Measurements from ENCODE around the gene TLK1.

TLK1 gene

GRCh38 chr2:171191021-171191420 lies 30.3 kb upstream of the TLK1 start:
- Histone ChIP-seq H3K4me1 (ENCODE audit: control insufficient read depth in 1 of 2, insufficient read depth in 2 of 2, low read length in 2 of 2) (no peaks in the 10 kb centered on the region), H3K79me1 (ENCODE audit: low read length) (no peaks in the 10 kb centered on the region), H3K4me2 (ENCODE audit: low read length) (no peak overlapping the region), H3K4ac (ENCODE audit: low read depth, low read length) (no peak overlapping the region), H2AFZ (ENCODE audit: insufficient read depth, low read length, poor library complexity) (no peak overlapping the region), H4K91ac (ENCODE audit: low read depth, low read length) (no peak overlapping the region), H3K18ac (ENCODE audit: low read length) (no peak overlapping the region), H3K23ac (ENCODE audit: low read length) (no peak overlapping the region), H3K27ac (ENCODE audit: low read depth, low read length) (no peak overlapping the region), H3K4me3 (ENCODE audit: low read depth, low read length) (no peak overlapping the region), H3K79me2 (ENCODE audit: control insufficient read depth, insufficient read depth, low read length, poor library complexity) (no peaks in the 10 kb centered on the region), H3K9ac (ENCODE audit: low read length) (no peak overlapping the region), H2BK12ac (ENCODE audit: low read length) (no peak overlapping the region), H2BK120ac (ENCODE audit: insufficient read depth, low read length, poor library complexity) (no peak overlapping the region), H3K9me3 (ENCODE audit: insufficient read depth, low read depth, low read length) (peaks cover 2% of the 10 kb centered on the region), H3K27me3 (ENCODE audit: insufficient read depth, low read length) (no peaks in the 10 kb centered on the region), H3K14ac (ENCODE audit: low read length) (no peak overlapping the region), H3K36me3 (ENCODE audit: control insufficient read depth in 1 of 2, insufficient read depth in 2 of 2, low read length in 2 of 2) (peaks cover 0 to 1% of the 10 kb centered on the region in 2 experiments), H2AK5ac (ENCODE audit: low read length) (no peak overlapping the region), H4K8ac (ENCODE audit: low read depth, low read length) (no peak overlapping the region), H2BK5ac (ENCODE audit: low read depth, low read length, poor library complexity) (no peak overlapping the region), H4K12ac (ENCODE audit: low read depth, low read length) (no peak overlapping the region)
- DNase-seq: no peak
- no CpG with 5 or more reads among the region's 4 CpGs for WGBS (ENCODE audit: extremely low coverage, insufficient coverage, insufficient read length)

DNA sequence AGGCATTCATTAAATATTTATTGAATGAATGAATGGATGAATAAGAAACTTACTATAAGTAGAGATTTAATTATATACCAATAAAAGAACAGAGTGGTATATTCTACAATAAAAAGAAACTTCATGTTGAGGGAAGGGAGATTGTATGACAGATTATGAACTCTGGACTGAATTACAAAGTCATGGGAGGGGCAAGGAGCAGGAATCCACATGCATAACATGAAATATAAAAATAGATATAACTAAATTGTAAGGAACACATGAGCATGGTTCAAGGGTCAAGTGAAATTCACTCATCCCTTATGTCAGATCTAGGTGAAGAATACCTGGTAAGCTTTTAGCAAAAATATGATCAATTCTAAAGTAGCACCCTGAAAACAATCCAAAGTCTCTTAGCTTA lies 27.1 kb upstream of the TLK1 start:
- Histone ChIP-seq H2BK5ac (ENCODE audit: low read depth, low read length, poor library complexity) (no peak overlapping the region), H4K8ac (ENCODE audit: low read depth, low read length) (no peak overlapping the region), H3K79me1 (ENCODE audit: low read length) (no peaks in the 10 kb centered on the region), H3K4ac (ENCODE audit: low read depth, low read length) (no peak overlapping the region), H2BK12ac (ENCODE audit: low read length) (no peak overlapping the region), H3K4me2 (ENCODE audit: low read length) (no peak overlapping the region), H3K14ac (ENCODE audit: low read length) (no peak overlapping the region), H4K12ac (ENCODE audit: low read depth, low read length) (no peak overlapping the region), H2AK5ac (ENCODE audit: low read length) (no peak overlapping the region), H3K27ac (ENCODE audit: low read depth, low read length) (no peak overlapping the region), H3K9ac (ENCODE audit: low read length) (no peak overlapping the region), H2BK120ac (ENCODE audit: insufficient read depth, low read length, poor library complexity) (no peak overlapping the region), H4K91ac (ENCODE audit: low read depth, low read length) (no peak overlapping the region), H2AFZ (ENCODE audit: insufficient read depth, low read length, poor library complexity) (no peak overlapping the region), H3K36me3 (ENCODE audit: control insufficient read depth in 1 of 2, insufficient read depth in 2 of 2, low read length in 2 of 2) (peaks cover 0 to 1% of the 10 kb centered on the region in 2 experiments), H3K4me1 (ENCODE audit: control insufficient read depth in 1 of 2, insufficient read depth in 2 of 2, low read length in 2 of 2) (no peaks in the 10 kb centered on the region), H3K79me2 (ENCODE audit: control insufficient read depth, insufficient read depth, low read length, poor library complexity) (no peaks in the 10 kb centered on the region), H3K27me3 (ENCODE audit: insufficient read depth, low read length) (no peaks in the 10 kb centered on the region), H3K9me3 (ENCODE audit: insufficient read depth, low read depth, low read length) (no peaks in the 10 kb centered on the region), H3K4me3 (ENCODE audit: low read depth, low read length) (no peak overlapping the region), H3K18ac (ENCODE audit: low read length) (no peak overlapping the region), H3K23ac (ENCODE audit: low read length) (no peak overlapping the region)
- no peak for DNase-seq

DNA sequence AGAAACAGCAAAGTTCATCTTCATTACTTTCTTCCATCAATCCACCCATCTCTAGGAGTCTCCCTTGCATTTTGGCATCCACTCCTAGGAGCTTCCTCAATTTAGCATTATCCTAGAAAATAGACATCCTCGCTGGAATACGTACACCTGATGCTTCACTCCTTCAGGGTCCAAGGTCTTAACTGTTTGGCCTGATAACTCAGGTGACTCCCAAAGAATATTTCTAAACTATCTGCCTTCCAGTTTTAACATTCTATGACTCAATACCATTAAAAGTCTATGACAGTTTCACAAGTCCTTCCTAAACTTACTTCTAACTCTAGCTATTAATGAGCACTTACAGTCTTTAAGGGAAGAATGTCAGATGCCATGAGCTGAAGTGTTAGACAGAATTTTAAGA lies 26.5 kb upstream of the TLK1 start:
- Histone ChIP-seq H4K91ac (ENCODE audit: low read depth, low read length) (no peak overlapping the region), H3K14ac (ENCODE audit: low read length) (no peak overlapping the region), H4K12ac (ENCODE audit: low read depth, low read length) (no peak overlapping the region), H3K79me1 (ENCODE audit: low read length) (no peaks in the 10 kb centered on the region), H3K4me3 (ENCODE audit: low read depth, low read length) (no peak overlapping the region), H3K4ac (ENCODE audit: low read depth, low read length) (no peak overlapping the region), H3K4me2 (ENCODE audit: low read length) (no peak overlapping the region), H3K23ac (ENCODE audit: low read length) (no peak overlapping the region), H2BK5ac (ENCODE audit: low read depth, low read length, poor library complexity) (no peak overlapping the region), H2BK120ac (ENCODE audit: insufficient read depth, low read length, poor library complexity) (no peak overlapping the region), H3K4me1 (ENCODE audit: control insufficient read depth in 1 of 2, insufficient read depth in 2 of 2, low read length in 2 of 2) (no peaks in the 10 kb centered on the region), H2AFZ (ENCODE audit: insufficient read depth, low read length, poor library complexity) (no peak overlapping the region), H3K79me2 (ENCODE audit: control insufficient read depth, insufficient read depth, low read length, poor library complexity) (no peaks in the 10 kb centered on the region), H3K18ac (ENCODE audit: low read length) (no peak overlapping the region), H3K27me3 (ENCODE audit: insufficient read depth, low read length) (no peaks in the 10 kb centered on the region), H4K8ac (ENCODE audit: low read depth, low read length) (no peak overlapping the region), H3K9me3 (ENCODE audit: insufficient read depth, low read depth, low read length) (no peaks in the 10 kb centered on the region), H3K9ac (ENCODE audit: low read length) (no peak overlapping the region), H3K27ac (ENCODE audit: low read depth, low read length) (no peak overlapping the region), H2BK12ac (ENCODE audit: low read length) (no peak overlapping the region), H3K36me3 (ENCODE audit: control insufficient read depth in 1 of 2, insufficient read depth in 2 of 2, low read length in 2 of 2) (peaks cover 0 to 1% of the 10 kb centered on the region in 2 experiments), H2AK5ac (ENCODE audit: low read length) (no peak overlapping the region)
- WGBS (ENCODE audit: extremely low coverage, insufficient coverage, insufficient read length): no CpG with 5 or more reads among the region's 2 CpGs
- DNase-seq: no peak

DNA sequence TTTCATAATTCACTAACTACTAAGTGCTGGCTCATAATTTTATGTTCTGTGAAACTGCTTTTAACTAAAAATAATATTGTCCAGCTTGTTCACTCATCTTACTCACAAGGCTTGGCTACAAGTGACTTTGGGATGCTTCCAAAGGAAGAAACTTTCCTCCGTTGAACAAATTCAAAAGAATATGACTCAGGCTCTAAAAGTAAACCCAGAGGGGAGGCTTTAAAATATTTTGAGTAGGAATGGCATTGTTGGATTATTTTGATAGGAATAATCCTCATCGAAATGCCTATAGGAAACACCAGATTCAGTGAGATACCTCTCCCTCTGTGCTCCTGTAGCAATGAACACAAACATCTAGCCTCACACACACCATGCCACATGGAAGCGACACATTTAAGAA lies 25.2 kb upstream of the TLK1 start:
- WGBS (ENCODE audit: extremely low coverage, insufficient coverage, insufficient read length): no CpG with 5 or more reads among the region's 3 CpGs

More for the DNA sequence above, 25.2 kb upstream of the TLK1 start:
- no peak for DNase-seq
- Histone ChIP-seq H3K4me2 (ENCODE audit: low read length) (no peak overlapping the region), H3K4me1 (ENCODE audit: control insufficient read depth in 1 of 2, insufficient read depth in 2 of 2, low read length in 2 of 2) (no peaks in the 10 kb centered on the region), H3K27me3 (ENCODE audit: insufficient read depth, low read length) (no peaks in the 10 kb centered on the region), H2AFZ (ENCODE audit: insufficient read depth, low read length, poor library complexity) (no peak overlapping the region), H3K4me3 (ENCODE audit: low read depth, low read length) (no peak overlapping the region), H4K12ac (ENCODE audit: low read depth, low read length) (no peak overlapping the region), H3K18ac (ENCODE audit: low read length) (no peak overlapping the region), H4K91ac (ENCODE audit: low read depth, low read length) (no peak overlapping the region), H2BK5ac (ENCODE audit: low read depth, low read length, poor library complexity) (no peak overlapping the region), H3K4ac (ENCODE audit: low read depth, low read length) (no peak overlapping the region), H2BK120ac (ENCODE audit: insufficient read depth, low read length, poor library complexity) (no peak overlapping the region), H3K9ac (ENCODE audit: low read length) (no peak overlapping the region), H2BK12ac (ENCODE audit: low read length) (no peak overlapping the region), H3K9me3 (ENCODE audit: insufficient read depth, low read depth, low read length) (no peaks in the 10 kb centered on the region), H3K36me3 (ENCODE audit: control insufficient read depth in 1 of 2, insufficient read depth in 2 of 2, low read length in 2 of 2) (no peaks in the 10 kb centered on the region), H3K79me1 (ENCODE audit: low read length) (no peaks in the 10 kb centered on the region), H3K79me2 (ENCODE audit: control insufficient read depth, insufficient read depth, low read length, poor library complexity) (no peaks in the 10 kb centered on the region), H3K23ac (ENCODE audit: low read length) (no peak overlapping the region), H3K27ac (ENCODE audit: low read depth, low read length) (no peak overlapping the region), H4K8ac (ENCODE audit: low read depth, low read length) (no peak overlapping the region), H2AK5ac (ENCODE audit: low read length) (no peak overlapping the region), H3K14ac (ENCODE audit: low read length) (no peak overlapping the region)

Data from trophoblast cell (in vitro differentiated cells and primary cell).